ENCODE measurements around the gene CELA1.

GRCh38 chr12:51321882-51322281 lies 24.6 kb downstream of the CELA1 start:
- TF ChIP-seq EP300 (IDR thresholded peaks at IDR 0.05; ENCODE audit: low read depth) (no peak), POLR2AphosphoS5 (IDR thresholded peaks at IDR 0.05) (no peak)
- TF ChIP-seq, protein P1, sequence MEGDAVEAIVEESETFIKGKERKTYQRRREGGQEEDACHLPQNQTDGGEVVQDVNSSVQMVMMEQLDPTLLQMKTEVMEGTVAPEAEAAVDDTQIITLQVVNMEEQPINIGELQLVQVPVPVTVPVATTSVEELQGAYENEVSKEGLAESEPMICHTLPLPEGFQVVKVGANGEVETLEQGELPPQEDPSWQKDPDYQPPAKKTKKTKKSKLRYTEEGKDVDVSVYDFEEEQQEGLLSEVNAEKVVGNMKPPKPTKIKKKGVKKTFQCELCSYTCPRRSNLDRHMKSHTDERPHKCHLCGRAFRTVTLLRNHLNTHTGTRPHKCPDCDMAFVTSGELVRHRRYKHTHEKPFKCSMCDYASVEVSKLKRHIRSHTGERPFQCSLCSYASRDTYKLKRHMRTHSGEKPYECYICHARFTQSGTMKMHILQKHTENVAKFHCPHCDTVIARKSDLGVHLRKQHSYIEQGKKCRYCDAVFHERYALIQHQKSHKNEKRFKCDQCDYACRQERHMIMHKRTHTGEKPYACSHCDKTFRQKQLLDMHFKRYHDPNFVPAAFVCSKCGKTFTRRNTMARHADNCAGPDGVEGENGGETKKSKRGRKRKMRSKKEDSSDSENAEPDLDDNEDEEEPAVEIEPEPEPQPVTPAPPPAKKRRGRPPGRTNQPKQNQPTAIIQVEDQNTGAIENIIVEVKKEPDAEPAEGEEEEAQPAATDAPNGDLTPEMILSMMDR (IDR thresholded peaks at IDR 0.05), result no peak

All from transverse colon (tissue), 4 donors.